GM23338 (cell line): Measurements from ENCODE around the gene ATP6V0A4. TPM values are rescaled to one million over a fixed set of nuclear protein-coding genes. Genes with fewer than 3 reads are reported as not detected.
"Not testable (repeated sequence)": the region's sequence is repeated elsewhere in the genome, so short reads cannot be mapped to it uniquely, and the experiment has no call there.

Experiments
- ATAC-seq: fragments of 200-7000 bp; cut with Tn5 transposase; 3 replicates; pipeline ENCODE4 v1.9.1; 2020
- DNase-seq: peaks from one replicate; pipeline ENCODE4 v3.0.0-alpha.2; 2015; ENCODE audit warnings: low spot score
- H2AFZ ChIP-seq: fragments of 200-600 bp; sonication (generic); 2 replicates; pipeline ENCODE4 v1.8.0; 2016; ENCODE audit warnings: antibody characterized with exemption, mild to moderate bottlenecking, moderate library complexity
- H3F3A ChIP-seq: fragments of 200-600 bp; sonication (generic); replicated peaks from 2 replicates; pipeline ENCODE4 v1.8.0; 2017; ENCODE audit warnings: antibody characterized with exemption, mixed run types, low read depth
- H3K27ac ChIP-seq: fragments of 200-600 bp; sonication (generic); 2 replicates; pipeline ENCODE4 v1.6.1; 2016; ENCODE audit warnings: low read depth
- H3K27me3 ChIP-seq: fragments of 200-600 bp; sonication (generic); 2 replicates; pipeline ENCODE4 v1.8.0; 2016; ENCODE audit warnings: mild to moderate bottlenecking, mixed run types, moderate library complexity; ENCODE audit not compliant: insufficient read depth
- H3K36me3 ChIP-seq: fragments of 200-600 bp; sonication (generic); 2 replicates; pipeline ENCODE4 v1.8.0; 2016; ENCODE audit warnings: mild to moderate bottlenecking; ENCODE audit not compliant: insufficient read depth
- H3K4me1 ChIP-seq: fragments of 200-600 bp; sonication (generic); 2 replicates; pipeline ENCODE4 v1.8.0; 2016; ENCODE audit warnings: mild to moderate bottlenecking, moderate library complexity; ENCODE audit not compliant: insufficient read depth
- H3K4me2 ChIP-seq: fragments of 200-600 bp; sonication (generic); 2 replicates; pipeline ENCODE4 v1.7.1; 2017; ENCODE audit warnings: mixed run types
- H3K4me3 ChIP-seq: fragments of 200-600 bp; sonication (generic); 2 replicates; pipeline ENCODE4 v1.6.1; 2016; ENCODE audit warnings: mixed run types
- H3K79me2 ChIP-seq: fragments of 200-600 bp; sonication (generic); replicated peaks from 2 replicates; pipeline ENCODE4 v1.8.0; 2017; ENCODE audit warnings: mild to moderate bottlenecking; ENCODE audit not compliant: insufficient read depth
- H3K9me2 ChIP-seq: fragments of 200-600 bp; sonication (generic); 2 replicates; pipeline ENCODE4 v1.8.0; 2017; ENCODE audit not compliant: insufficient read depth
- H4K20me1 ChIP-seq: fragments of 200-600 bp; sonication (generic); replicated peaks from 2 replicates; pipeline ENCODE4 v1.8.0; 2017; ENCODE audit warnings: mild to moderate bottlenecking; ENCODE audit not compliant: insufficient read depth
- H3K27ac Mint-ChIP-seq: 2 replicates; pipeline ENCODE4 v1.8.0; 2020; ENCODE audit warnings: inconsistent platforms, mild to moderate bottlenecking, moderate library complexity, mixed read lengths
- H3K27me3 Mint-ChIP-seq: 3 replicates; pipeline ENCODE4 v1.8.0; 2022; ENCODE audit warnings: low read depth, mild to moderate bottlenecking, moderate library complexity, mixed read lengths, inconsistent platforms; ENCODE audit not compliant: insufficient read depth, poor library complexity
- H3K36me3 Mint-ChIP-seq: 3 replicates; pipeline ENCODE4 v1.8.0; 2021; ENCODE audit warnings: low read depth, mild to moderate bottlenecking, inconsistent platforms, moderate library complexity, mixed read lengths
- H3K4me1 Mint-ChIP-seq: 3 replicates; pipeline ENCODE4 v1.8.0; 2020; ENCODE audit warnings: mild to moderate bottlenecking, inconsistent platforms, mixed read lengths
- H3K4me3 Mint-ChIP-seq: 3 replicates; pipeline ENCODE4 v1.8.0; 2021; ENCODE audit warnings: moderate library complexity, mild to moderate bottlenecking, inconsistent platforms, mixed read lengths
- H3K9me3 Mint-ChIP-seq: 3 replicates; pipeline ENCODE4 v1.8.0; 2020; ENCODE audit warnings: moderate library complexity, mild to moderate bottlenecking, inconsistent platforms, mixed read lengths
- CTCF ChIP-seq, 2 experiments: fragments of 200-600 bp in 1 of 2; sonication (generic) in 1 of 2; conservative IDR thresholded peaks; 2 replicates each; pipeline versions ENCODE4 v1.5.1 to v1.6.1; 2016 to 2017; ENCODE audit warnings: antibody characterized with exemption in 2 of 2, low read depth in 2 of 2, mild to moderate bottlenecking in 2 of 2, moderate library complexity in 1 of 2
- EZH2 ChIP-seq: fragments of 200-600 bp; sonication (generic); IDR thresholded peaks from one replicate; pipeline ENCODE4 v1.8.0; 2017; ENCODE audit warnings: antibody characterized with exemption, mild to moderate bottlenecking, low read depth; ENCODE audit not compliant: unreplicated experiment
- NANOG ChIP-seq: IDR thresholded peaks from 2 replicates; pipeline ENCODE4 v1.6.1; 2016; ENCODE audit warnings: antibody characterized with exemption, borderline replicate concordance
- POLR2AphosphoS5 ChIP-seq: IDR thresholded peaks from 2 replicates; pipeline ENCODE4 v1.6.1; 2016; ENCODE audit warnings: antibody characterized with exemption, low read depth
- ZNF114 ChIP-seq: fragments of 250-450 bp; sonication (Bioruptor Pico); IDR thresholded peaks from 2 replicates; pipeline ENCODE4 v1.5.0; 2020; ENCODE audit warnings: mild to moderate bottlenecking, moderate library complexity
- ZNF331 ChIP-seq: fragments of 250-450 bp; sonication (Bioruptor Pico); IDR thresholded peaks from 2 replicates; pipeline ENCODE4 v1.5.0; 2020; ENCODE audit warnings: low read depth, mild to moderate bottlenecking, moderate library complexity
- polyA plus RNA-seq: library from polyadenylated mRNA; unstranded; fragments of >200 nt; fragmentation: Nextera tagmentation; extraction: Ambion mirVana; gene quantifications from 2 replicates; pipeline ENCODE4 v1.2.1, GENCODE V29; 2016
- total RNA-seq: library from RNA; depleted of rRNA; stranded (reverse); fragments of >200 nt; shearing (Covaris generic); gene quantifications from 2 replicates; pipeline ENCODE4 v1.2.3, GENCODE V29; 2014
- TF ChIP-seq, protein P1 (sequence below): fragments of 250-450 bp; sonication (Bioruptor Pico); IDR thresholded peaks from 2 replicates; pipeline ENCODE4 v1.5.0; 2020; ENCODE audit warnings: mild to moderate bottlenecking, moderate library complexity
- TF ChIP-seq, protein P2 (sequence below): IDR thresholded peaks from 2 replicates; pipeline ENCODE4 v1.6.1; 2016; ENCODE audit warnings: antibody characterized with exemption

Gene ATP6V0A4
- total and polyA plus RNA-seq, 2 experiments from 2014 or later = 0.10 to 1.3 TPM

- no peak for TF ChIP-seq CTCF (conservative IDR thresholded peaks at IDR 0.05; ENCODE audit: low read depth in 2 of 2)
Observed at GRCh38 chr7:138690495-138690894, 107.5 kb downstream of the ATP6V0A4 start (continued).

DNA sequence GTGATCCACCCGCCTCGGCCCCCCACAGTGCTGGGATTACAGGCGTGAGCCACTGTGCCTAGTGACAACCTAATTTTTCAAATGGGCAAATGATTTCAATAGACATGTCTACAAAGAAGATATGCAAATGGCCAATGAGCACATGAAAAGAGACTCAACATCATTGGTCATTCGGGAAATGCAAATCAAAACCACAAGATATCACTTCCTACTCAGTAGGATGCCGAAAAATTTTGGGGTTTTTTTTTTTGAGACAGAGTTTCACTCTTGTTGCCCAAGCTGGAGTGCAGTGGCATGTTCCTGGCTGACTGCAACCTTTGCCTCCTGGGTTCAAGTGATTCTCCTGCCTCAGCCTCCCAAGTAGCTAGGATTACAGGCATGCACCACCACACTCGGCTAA lies 110.0 kb downstream of the ATP6V0A4 start:
- H3K36me3 ChIP-seq, H2AFZ ChIP-seq, H3K79me2 ChIP-seq, DNase-seq, H3K27ac ChIP-seq, ATAC-seq, H3K4me2 ChIP-seq, H4K20me1 ChIP-seq, H3K4me1 ChIP-seq, H3K27me3 ChIP-seq, H3K4me3 ChIP-seq, H3F3A ChIP-seq, H3K36me3 Mint-ChIP-seq, H3K4me1 Mint-ChIP-seq, H3K4me3 Mint-ChIP-seq, H3K27ac Mint-ChIP-seq, H3K27me3 Mint-ChIP-seq, H3K9me2 ChIP-seq: not testable (repeated sequence)
- H3K9me3 Mint-ChIP-seq = peaks cover 11% of the 10 kb centered on the region

- no peak overlapping the region for H3K27ac Mint-ChIP-seq
- TF ChIP-seq EZH2 = no peak
- TF ChIP-seq, protein P1, sequence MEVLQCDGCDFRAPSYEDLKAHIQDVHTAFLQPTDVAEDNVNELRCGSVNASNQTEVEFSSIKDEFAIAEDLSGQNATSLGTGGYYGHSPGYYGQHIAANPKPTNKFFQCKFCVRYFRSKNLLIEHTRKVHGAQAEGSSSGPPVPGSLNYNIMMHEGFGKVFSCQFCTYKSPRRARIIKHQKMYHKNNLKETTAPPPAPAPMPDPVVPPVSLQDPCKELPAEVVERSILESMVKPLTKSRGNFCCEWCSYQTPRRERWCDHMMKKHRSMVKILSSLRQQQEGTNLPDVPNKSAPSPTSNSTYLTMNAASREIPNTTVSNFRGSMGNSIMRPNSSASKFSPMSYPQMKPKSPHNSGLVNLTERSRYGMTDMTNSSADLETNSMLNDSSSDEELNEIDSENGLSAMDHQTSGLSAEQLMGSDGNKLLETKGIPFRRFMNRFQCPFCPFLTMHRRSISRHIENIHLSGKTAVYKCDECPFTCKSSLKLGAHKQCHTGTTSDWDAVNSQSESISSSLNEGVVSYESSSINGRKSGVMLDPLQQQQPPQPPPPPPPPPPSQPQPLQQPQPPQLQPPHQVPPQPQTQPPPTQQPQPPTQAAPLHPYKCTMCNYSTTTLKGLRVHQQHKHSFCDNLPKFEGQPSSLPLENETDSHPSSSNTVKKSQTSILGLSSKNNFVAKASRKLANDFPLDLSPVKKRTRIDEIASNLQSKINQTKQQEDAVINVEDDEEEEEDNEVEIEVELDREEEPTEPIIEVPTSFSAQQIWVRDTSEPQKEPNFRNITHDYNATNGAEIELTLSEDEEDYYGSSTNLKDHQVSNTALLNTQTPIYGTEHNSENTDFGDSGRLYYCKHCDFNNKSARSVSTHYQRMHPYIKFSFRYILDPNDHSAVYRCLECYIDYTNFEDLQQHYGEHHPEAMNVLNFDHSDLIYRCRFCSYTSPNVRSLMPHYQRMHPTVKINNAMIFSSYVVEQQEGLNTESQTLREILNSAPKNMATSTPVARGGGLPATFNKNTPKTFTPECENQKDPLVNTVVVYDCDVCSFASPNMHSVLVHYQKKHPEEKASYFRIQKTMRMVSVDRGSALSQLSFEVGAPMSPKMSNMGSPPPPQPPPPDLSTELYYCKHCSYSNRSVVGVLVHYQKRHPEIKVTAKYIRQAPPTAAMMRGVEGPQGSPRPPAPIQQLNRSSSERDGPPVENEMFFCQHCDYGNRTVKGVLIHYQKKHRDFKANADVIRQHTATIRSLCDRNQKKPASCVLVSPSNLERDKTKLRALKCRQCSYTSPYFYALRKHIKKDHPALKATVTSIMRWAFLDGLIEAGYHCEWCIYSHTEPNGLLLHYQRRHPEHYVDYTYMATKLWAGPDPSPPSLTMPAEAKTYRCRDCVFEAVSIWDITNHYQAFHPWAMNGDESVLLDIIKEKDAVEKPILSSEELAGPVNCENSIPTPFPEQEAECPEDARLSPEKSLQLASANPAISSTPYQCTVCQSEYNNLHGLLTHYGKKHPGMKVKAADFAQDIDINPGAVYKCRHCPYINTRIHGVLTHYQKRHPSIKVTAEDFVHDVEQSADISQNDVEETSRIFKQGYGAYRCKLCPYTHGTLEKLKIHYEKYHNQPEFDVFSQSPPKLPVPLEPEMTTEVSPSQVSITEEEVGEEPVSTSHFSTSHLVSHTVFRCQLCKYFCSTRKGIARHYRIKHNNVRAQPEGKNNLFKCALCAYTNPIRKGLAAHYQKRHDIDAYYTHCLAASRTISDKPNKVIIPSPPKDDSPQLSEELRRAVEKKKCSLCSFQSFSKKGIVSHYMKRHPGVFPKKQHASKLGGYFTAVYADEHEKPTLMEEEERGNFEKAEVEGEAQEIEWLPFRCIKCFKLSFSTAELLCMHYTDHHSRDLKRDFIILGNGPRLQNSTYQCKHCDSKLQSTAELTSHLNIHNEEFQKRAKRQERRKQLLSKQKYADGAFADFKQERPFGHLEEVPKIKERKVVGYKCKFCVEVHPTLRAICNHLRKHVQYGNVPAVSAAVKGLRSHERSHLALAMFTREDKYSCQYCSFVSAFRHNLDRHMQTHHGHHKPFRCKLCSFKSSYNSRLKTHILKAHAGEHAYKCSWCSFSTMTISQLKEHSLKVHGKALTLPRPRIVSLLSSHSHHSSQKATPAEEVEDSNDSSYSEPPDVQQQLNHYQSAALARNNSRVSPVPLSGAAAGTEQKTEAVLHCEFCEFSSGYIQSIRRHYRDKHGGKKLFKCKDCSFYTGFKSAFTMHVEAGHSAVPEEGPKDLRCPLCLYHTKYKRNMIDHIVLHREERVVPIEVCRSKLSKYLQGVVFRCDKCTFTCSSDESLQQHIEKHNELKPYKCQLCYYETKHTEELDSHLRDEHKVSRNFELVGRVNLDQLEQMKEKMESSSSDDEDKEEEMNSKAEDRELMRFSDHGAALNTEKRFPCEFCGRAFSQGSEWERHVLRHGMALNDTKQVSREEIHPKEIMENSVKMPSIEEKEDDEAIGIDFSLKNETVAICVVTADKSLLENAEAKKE (CRISPR knock-in tag) = no peak
- TF ChIP-seq POLR2AphosphoS5 = no peak
- no peak for TF ChIP-seq ZNF114
- TF ChIP-seq NANOG = no peak
- TF ChIP-seq ZNF331 (CRISPR knock-in tag) = no peak
- TF ChIP-seq, protein P2, sequence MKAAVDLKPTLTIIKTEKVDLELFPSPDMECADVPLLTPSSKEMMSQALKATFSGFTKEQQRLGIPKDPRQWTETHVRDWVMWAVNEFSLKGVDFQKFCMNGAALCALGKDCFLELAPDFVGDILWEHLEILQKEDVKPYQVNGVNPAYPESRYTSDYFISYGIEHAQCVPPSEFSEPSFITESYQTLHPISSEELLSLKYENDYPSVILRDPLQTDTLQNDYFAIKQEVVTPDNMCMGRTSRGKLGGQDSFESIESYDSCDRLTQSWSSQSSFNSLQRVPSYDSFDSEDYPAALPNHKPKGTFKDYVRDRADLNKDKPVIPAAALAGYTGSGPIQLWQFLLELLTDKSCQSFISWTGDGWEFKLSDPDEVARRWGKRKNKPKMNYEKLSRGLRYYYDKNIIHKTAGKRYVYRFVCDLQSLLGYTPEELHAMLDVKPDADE = no peak
- no peak for TF ChIP-seq CTCF (conservative IDR thresholded peaks at IDR 0.05; ENCODE audit: low read depth in 2 of 2)
Observed at GRCh38 chr7:138684340-138684739, 113.7 kb downstream of the ATP6V0A4 start.

More at GRCh38 chr7:138684340-138684739, 113.7 kb downstream of the ATP6V0A4 start:
- Mint-ChIP-seq H3K9me3 (peaks cover 11% of the 10 kb centered on the region), H3K4me3 (no peak overlapping the region), H3K27me3 (peaks cover 3% of the 10 kb centered on the region), H3K36me3 (peaks cover 6% of the 10 kb centered on the region; the same call in 1 of the 3 replicates), H3K4me1 (no peaks in the 10 kb centered on the region)
- DNase-seq (no peak), ATAC-seq (no peak)
- Histone ChIP-seq H3F3A (no peaks in the 10 kb centered on the region), H3K4me2 (no peak overlapping the region), H3K9me2 (no peaks in the 10 kb centered on the region), H3K4me3 (no peak overlapping the region), H3K27ac (no peak overlapping the region), H3K79me2 (no peaks in the 10 kb centered on the region), H3K4me1 (no peaks in the 10 kb centered on the region), H2AFZ (no peak overlapping the region), H3K36me3 (no peaks in the 10 kb centered on the region), H3K27me3 (no peaks in the 10 kb centered on the region), H4K20me1 (no peaks in the 10 kb centered on the region)
